WTC11 (cell line): ENCODE measurements around the gene HYAL1.

Experiments used
- CTCF ChIP-seq: fragments of 200-600 bp; IDR thresholded peaks from 2 replicates; pipeline ENCODE4 v1.8.0; 2022; ENCODE audit warnings: antibody characterized with exemption
- IRF2 ChIP-seq: sonication (generic); formaldehyde crosslinking; IDR thresholded peaks from 2 replicates; pipeline ENCODE4 v1.8.0; 2022; ENCODE audit warnings: low read depth, missing genetic modification reagents, borderline replicate concordance
- JUN ChIP-seq: sonication (generic); formaldehyde crosslinking; IDR thresholded peaks from 2 replicates; pipeline ENCODE4 v1.8.0; 2023; ENCODE audit warnings: mild to moderate bottlenecking, missing genetic modification reagents
- MAX ChIP-seq: sonication (generic); formaldehyde crosslinking; IDR thresholded peaks from 2 replicates; pipeline ENCODE4 v1.8.0; 2022; ENCODE audit warnings: mild to moderate bottlenecking, missing genetic modification reagents
- NFYB ChIP-seq: sonication (generic); formaldehyde crosslinking; conservative IDR thresholded peaks from 2 replicates; pipeline ENCODE4 v1.8.0; 2022; ENCODE audit warnings: low read depth, missing genetic modification reagents
- NR1H2 ChIP-seq: sonication (generic); formaldehyde crosslinking; IDR thresholded peaks from 2 replicates; pipeline ENCODE4 v1.9.0; 2021; ENCODE audit warnings: mild to moderate bottlenecking, moderate library complexity, missing genetic modification reagents
- ZNF138 ChIP-seq: sonication (generic); formaldehyde crosslinking; conservative IDR thresholded peaks from 2 replicates; pipeline ENCODE4 v1.8.1; 2022; ENCODE audit warnings: mild to moderate bottlenecking, moderate library complexity, missing genetic modification reagents
- ZNF532 ChIP-seq: fragments of 250-450 bp; sonication (Bioruptor Pico); IDR thresholded peaks from 2 replicates; pipeline ENCODE4 v1.9.0; 2021; ENCODE audit warnings: mild to moderate bottlenecking, borderline replicate concordance
- TF ChIP-seq, protein P1 (sequence below): sonication (generic); formaldehyde crosslinking; IDR thresholded peaks from 2 replicates; pipeline ENCODE4 v1.8.0; 2022; ENCODE audit warnings: mild to moderate bottlenecking, missing genetic modification reagents
- TF ChIP-seq, protein P2 (sequence below): sonication (generic); formaldehyde crosslinking; IDR thresholded peaks from 2 replicates; pipeline ENCODE4 v1.8.1; 2023; ENCODE audit warnings: mild to moderate bottlenecking, missing genetic modification reagents, moderate library complexity

DNA sequence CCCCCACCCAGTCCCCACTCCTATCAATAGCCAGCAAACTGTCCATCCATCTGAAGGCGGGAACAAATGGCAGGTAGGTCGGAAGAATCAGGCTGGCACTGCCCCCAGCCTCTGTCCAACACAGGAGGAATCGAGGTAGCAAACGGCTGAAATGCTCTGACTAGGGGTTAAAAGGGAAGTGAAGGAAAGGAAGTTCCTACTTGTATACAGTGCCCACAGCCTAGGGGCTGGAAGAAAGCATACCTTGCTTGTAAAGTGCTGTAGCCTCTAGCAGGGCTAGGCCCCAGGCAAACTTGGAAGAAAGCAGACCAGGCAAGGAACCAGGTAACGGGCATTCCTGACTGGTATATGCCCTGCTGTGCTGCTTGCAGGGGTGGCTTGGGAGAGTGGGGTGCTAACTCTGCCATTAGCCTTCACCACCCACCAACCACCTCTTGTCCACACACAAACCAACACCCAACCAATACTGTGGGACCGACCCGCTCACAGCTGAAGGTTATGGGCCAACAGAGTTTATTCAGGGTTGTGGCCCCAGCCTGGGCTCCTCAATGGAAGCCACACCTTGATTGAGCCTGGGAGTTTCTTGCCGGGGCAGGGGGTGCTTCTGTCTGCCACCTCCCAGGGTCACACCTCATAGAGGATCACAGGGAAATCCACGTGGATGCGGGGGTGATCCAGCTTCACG lies 22.3 kb upstream of the HYAL1 start:
- TF ChIP-seq NR1H2 (CRISPR knock-in tag) = no peak
- no peak for TF ChIP-seq CTCF
- TF ChIP-seq, protein P1, sequence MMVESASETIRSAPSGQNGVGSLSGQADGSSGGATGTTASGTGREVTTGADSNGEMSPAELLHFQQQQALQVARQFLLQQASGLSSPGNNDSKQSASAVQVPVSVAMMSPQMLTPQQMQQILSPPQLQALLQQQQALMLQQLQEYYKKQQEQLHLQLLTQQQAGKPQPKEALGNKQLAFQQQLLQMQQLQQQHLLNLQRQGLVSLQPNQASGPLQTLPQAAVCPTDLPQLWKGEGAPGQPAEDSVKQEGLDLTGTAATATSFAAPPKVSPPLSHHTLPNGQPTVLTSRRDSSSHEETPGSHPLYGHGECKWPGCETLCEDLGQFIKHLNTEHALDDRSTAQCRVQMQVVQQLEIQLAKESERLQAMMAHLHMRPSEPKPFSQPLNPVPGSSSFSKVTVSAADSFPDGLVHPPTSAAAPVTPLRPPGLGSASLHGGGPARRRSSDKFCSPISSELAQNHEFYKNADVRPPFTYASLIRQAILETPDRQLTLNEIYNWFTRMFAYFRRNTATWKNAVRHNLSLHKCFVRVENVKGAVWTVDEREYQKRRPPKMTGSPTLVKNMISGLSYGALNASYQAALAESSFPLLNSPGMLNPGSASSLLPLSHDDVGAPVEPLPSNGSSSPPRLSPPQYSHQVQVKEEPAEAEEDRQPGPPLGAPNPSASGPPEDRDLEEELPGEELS (CRISPR knock-in tag) = no peak
- TF ChIP-seq JUN (CRISPR knock-in tag) = no peak
- TF ChIP-seq, protein P2, sequence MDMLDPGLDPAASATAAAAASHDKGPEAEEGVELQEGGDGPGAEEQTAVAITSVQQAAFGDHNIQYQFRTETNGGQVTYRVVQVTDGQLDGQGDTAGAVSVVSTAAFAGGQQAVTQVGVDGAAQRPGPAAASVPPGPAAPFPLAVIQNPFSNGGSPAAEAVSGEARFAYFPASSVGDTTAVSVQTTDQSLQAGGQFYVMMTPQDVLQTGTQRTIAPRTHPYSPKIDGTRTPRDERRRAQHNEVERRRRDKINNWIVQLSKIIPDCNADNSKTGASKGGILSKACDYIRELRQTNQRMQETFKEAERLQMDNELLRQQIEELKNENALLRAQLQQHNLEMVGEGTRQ (CRISPR knock-in tag) = no peak
- TF ChIP-seq MAX (CRISPR knock-in tag) = no peak
- TF ChIP-seq NFYB = no peak
- TF ChIP-seq ZNF138 (CRISPR knock-in tag) = no peak
- TF ChIP-seq IRF2 = no peak
- TF ChIP-seq ZNF532 = no peak
